ENCODE results near the gene LPIN3. TPM values are rescaled to one million over a fixed set of nuclear protein-coding genes. Genes with fewer than 3 reads are reported as not detected.

Gene LPIN3
- 15.6 and 21.2 TPM in 2 replicates for total RNA-seq

GRCh38 chr20:41340327-41341055 is at the start of gene LPIN3:
Gene LPIN3, plus strand, starts transcription at chr20:41340821. Its CDS starts 4,983 bp downstream, at chr20:41345804.

GRCh38 chr20:41317546-41318270 is 22.9 kb upstream of the LPIN3 start, which contains the start of gene ZHX3:
Gene ZHX3, minus strand, starts transcription at chr20:41317731. Its CDS starts 112,815 bp downstream, at chr20:41204916.

GRCh38 chr20:41366546-41367392 is 26.1 kb downstream of the LPIN3 start, which contains the start of gene EMILIN3:
Gene EMILIN3, minus strand, starts transcription at chr20:41366818. Its CDS starts 184 bp downstream, at chr20:41366634.

Other genes starting within 250 kb of the LPIN3 start
- 46.6 and 87.2 TPM in 2 replicates for gene PLCG1, start 203.3 kb upstream of the LPIN3 start, total RNA-seq
- gene ZHX3, start 23.1 kb upstream of the LPIN3 start, total RNA-seq, result 19.6 and 50.0 TPM in 2 replicates
- 0.39 TPM in 1 of 2 replicates, not detected in the other for gene EMILIN3, start 26.0 kb downstream of the LPIN3 start, total RNA-seq